ENCODE results near the gene FLYWCH2. TPM values are rescaled to one million over a fixed set of nuclear protein-coding genes. Genes with fewer than 3 reads are reported as not detected.

The FLYWCH2 gene
- total RNA-seq, 1 donor, result 47.1 TPM

DNA sequence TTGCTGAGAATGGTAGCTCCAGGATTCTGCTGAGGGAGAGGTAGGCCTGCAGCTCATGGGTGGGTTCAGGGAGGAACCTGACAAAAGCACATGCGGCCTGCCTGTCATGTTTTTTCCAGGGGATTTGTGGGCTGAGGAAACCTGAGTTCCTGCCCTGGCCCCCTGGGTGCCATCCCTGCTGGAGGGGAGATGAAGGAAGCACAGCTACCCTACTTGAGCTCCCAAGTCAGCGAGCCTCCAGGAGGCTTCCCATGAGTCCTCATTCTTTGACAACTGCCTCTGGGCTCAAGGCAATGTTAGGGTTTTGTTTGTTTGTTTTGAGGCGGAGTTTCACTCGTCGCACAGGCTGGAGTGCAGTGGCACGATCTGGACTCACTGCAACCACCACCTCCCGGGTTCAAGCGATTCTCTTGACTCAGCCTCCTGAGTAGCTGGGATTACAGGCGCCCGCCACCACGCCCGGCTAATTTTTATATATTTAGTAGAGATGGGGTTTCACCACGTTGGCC, 16.6 kb downstream of the FLYWCH2 start:
- TF ChIP-seq, protein P1, sequence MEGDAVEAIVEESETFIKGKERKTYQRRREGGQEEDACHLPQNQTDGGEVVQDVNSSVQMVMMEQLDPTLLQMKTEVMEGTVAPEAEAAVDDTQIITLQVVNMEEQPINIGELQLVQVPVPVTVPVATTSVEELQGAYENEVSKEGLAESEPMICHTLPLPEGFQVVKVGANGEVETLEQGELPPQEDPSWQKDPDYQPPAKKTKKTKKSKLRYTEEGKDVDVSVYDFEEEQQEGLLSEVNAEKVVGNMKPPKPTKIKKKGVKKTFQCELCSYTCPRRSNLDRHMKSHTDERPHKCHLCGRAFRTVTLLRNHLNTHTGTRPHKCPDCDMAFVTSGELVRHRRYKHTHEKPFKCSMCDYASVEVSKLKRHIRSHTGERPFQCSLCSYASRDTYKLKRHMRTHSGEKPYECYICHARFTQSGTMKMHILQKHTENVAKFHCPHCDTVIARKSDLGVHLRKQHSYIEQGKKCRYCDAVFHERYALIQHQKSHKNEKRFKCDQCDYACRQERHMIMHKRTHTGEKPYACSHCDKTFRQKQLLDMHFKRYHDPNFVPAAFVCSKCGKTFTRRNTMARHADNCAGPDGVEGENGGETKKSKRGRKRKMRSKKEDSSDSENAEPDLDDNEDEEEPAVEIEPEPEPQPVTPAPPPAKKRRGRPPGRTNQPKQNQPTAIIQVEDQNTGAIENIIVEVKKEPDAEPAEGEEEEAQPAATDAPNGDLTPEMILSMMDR (IDR thresholded peaks at IDR 0.05; ENCODE audit: insufficient read depth, low read depth, low read length), result no peak
- DNase-seq (ENCODE audit: low read depth), result no peak
- no peak overlapping the region for H3K4me3 ChIP-seq (ENCODE audit: low read depth, low read length)

DNA sequence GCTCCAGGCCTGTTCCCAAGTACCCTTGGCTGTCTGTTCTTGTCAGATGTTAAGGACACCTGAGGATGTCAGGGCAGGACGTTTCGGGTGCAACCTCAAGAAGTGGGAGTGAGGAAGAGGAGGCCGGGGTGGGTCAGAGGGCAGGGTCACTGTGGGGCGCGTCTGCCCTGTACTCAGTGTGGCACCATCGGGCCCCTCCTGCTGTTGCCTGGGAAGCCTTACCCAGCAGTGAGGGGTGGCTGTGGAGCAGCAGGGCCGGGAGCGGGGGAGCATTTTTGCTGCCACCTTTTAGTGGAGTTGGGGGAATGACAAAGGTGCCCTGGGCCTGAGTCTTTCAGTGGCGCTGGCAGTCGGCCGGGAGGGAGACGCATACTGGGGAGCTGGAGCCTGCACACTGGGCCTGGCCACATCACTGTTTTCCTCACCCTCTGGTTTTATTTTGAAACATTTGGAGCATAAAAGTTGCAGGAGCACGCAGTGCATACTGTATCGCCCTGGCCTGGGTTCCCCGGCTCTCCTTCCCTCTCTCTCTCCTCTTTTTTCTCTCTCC, 17.6 kb downstream of the FLYWCH2 start:
- TF ChIP-seq, protein P1 (IDR thresholded peaks at IDR 0.05; ENCODE audit: insufficient read depth, low read depth, low read length), result no peak
- H3K4me3 ChIP-seq (ENCODE audit: low read depth, low read length), result no peak overlapping the region
- no peak for DNase-seq (ENCODE audit: low read depth)

DNA sequence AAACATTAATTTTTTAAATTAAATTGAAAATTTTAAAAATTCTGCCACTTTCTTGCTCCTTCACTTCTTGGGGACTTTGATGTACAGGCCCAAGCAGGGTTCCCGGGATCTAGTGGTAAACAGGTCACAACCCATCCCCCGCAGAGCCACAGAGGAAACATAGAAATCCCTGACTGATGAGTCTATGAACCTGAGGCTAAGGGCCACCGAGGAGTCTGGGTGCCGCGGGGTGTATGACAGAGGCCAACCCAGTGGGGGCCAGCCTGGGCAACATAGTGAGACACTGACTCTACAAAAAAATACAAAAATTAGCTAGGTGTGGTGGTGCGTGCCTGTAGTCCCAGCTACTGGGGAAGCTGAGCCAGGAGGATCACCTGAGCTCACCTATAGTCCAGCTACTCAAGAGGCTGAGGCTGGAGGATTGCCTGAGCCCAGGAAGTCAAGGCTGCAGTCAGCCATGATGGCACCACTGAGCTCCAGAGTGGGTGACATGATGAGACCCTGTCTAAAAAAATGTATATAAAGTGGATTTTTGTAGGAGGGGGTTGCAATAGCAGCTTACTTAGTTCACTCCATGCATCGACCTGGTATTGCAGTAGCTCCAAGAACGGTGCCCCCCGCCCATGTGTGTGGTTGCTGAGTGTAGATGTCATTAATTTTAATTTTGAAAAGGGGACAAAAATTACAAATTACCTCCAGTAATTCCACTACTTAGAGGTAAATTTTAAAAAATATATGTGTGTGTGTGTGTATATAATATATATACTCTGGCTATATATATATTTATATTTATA, 19.5 kb downstream of the FLYWCH2 start:
- TF ChIP-seq, protein P1 (IDR thresholded peaks at IDR 0.05; ENCODE audit: insufficient read depth, low read depth, low read length), result no peak
- no peak overlapping the region for H3K4me3 ChIP-seq (ENCODE audit: low read depth, low read length)
- no peak for DNase-seq (ENCODE audit: low read depth)

DNA sequence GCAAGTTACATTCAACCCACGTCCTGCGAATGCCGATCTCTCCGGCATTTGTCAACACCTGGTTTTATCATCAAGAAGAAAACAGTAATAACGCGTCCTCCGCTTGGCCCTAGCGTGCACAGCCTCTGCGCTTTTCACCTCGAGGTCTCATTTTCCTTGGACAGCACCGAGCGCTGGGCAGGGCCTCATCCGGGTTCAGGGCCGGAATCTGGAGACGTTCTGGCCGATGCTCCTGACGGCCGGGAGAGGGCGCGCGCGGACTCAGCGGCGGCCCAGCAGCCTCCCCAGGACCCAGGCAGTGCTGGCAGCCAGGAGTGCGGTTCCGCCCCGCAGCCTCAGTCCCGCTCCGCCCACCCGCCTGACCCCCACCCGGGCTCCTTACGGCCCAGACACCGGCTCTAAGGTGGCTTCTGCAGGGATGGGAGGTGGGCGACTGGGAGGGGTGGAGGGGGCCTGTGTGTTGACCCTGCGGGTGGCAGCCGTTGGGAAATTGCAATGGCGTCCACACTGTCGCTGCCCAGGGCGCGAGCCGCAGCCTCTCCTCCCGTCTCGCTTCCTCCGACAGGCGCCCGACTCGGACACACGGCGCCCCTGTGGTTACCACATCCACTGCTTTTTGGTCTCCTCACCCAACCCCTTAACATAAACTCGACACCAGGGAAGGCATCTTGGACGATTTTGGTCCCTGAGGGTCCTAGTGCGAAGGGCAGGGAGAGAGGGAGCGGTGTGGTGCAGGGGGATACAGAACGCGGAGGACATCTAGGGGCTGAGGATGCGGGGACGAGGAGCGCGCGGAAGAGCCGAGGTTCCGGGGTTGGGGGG, 21.3 kb downstream of the FLYWCH2 start:
- TF ChIP-seq, protein P1 (IDR thresholded peaks at IDR 0.05; ENCODE audit: insufficient read depth, low read depth, low read length), result peak; percentile 86
- DNase-seq (ENCODE audit: low read depth), result peak; percentile 88

DNA sequence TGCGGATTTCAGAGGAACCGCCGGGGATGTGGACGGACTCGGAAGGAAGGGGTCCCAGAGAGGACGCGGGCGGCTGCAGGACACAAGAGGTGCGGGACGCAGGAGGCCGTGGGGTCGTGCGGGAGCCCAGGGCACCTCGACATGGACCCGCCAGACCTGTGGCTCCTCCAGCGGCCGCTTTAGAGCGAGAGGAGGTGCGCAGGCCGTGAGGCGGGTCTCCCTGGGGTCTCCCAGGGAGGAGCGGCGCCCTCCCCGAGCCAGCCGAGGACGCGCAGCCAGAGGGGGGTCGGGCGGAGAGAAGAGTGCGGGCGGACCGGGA, 21.9 kb downstream of the FLYWCH2 start:
- no peak for DNase-seq (ENCODE audit: low read depth)
- H3K4me3 ChIP-seq (ENCODE audit: low read depth, low read length), result peak overlapping the region; percentile 79
- TF ChIP-seq, protein P1 (IDR thresholded peaks at IDR 0.05; ENCODE audit: insufficient read depth, low read depth, low read length), result no peak

More for the DNA sequence above, 21.3 kb downstream of the FLYWCH2 start:
- peak overlapping the region; percentile 79 for H3K4me3 ChIP-seq (ENCODE audit: low read depth, low read length)

DNA sequence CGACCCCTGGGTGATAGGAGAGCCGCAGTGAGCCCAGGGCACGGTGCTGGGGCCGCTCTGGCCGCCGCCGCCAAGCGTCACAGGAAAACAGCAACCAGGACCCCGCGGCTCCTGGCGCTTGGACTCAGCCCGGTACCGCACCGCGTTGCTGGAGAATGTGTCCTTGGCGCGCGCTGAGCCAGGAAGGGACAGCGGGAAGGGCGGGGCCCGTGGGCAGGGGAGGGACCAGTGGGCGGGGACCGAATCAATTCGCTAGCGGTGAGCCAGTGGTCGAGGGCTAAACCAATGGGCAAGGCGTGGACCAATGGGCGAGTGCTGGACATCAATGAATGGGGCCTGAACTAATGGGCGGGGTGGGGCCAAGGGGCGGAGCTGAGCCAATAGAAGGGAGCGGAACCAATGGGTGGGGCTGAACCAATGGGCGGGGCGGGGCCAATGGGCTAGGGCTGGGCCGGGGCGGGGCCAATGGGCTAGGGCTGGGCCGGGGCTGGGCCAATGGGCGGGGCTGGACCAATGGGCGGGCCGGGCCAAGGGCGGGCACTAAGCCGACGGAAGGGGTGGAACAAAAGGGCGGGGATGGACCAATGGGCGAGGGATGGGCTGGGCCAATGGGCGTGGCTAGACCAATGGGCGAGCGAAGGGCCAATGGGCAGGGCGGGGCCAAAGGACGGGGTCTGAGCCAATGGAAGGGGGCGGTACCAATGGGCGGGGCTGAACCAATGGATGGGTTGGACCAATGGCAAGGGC, 22.4 kb downstream of the FLYWCH2 start:
- peak overlapping the region; percentile 79 for H3K4me3 ChIP-seq (ENCODE audit: low read depth, low read length)
- peak; percentile 100 for DNase-seq (ENCODE audit: low read depth)
- TF ChIP-seq, protein P1 (IDR thresholded peaks at IDR 0.05; ENCODE audit: insufficient read depth, low read depth, low read length), result no peak
